LNCaP clone FGC (cell line): ENCODE results near the gene RDH13.
A peak's percentile ranks its signal among the peaks of the same experiment; 100 is the strongest.
"Not testable (repeated sequence)": the region's sequence is repeated elsewhere in the genome, so short reads cannot be mapped to it uniquely, and the experiment has no call there.

Experiments used
- DNase-seq: peaks from one replicate; pipeline ENCODE4 v3.0.0-alpha.2; 2011; ENCODE audit warnings: low read depth
- H3K4me3 ChIP-seq: 2 replicates; pipeline ENCODE4 v1.5.1; 2011; ENCODE audit warnings: mild to moderate bottlenecking, low read depth, low read length, control low read depth
- CTCF ChIP-seq: IDR thresholded peaks from 2 replicates; pipeline ENCODE4 v1.5.1; 2012; ENCODE audit warnings: mild to moderate bottlenecking; ENCODE audit not compliant: control insufficient read depth, insufficient read depth; ENCODE audit errors: extremely low read depth

The RDH13 gene

GRCh38 chr19:55016017-55016416 is 46.9 kb downstream of the RDH13 start:
- no peak for TF ChIP-seq CTCF
- DNase-seq: no peak
- H3K4me3 ChIP-seq: no peak overlapping the region

GRCh38 chr19:55015126-55015525 is 47.8 kb downstream of the RDH13 start:
- DNase-seq: no peak
- no peak overlapping the region for H3K4me3 ChIP-seq
- TF ChIP-seq CTCF: no peak

GRCh38 chr19:55014714-55015113 is 48.2 kb downstream of the RDH13 start:
- H3K4me3 ChIP-seq: peak overlapping the region; percentile 37
- TF ChIP-seq CTCF: no peak
- DNase-seq: no peak

GRCh38 chr19:55013596-55013995 is 49.4 kb downstream of the RDH13 start:
- no peak for DNase-seq
- H3K4me3 ChIP-seq: no peak overlapping the region
- TF ChIP-seq CTCF: no peak

- no peak overlapping the region for H3K4me3 ChIP-seq
- no peak for TF ChIP-seq CTCF
- no peak for DNase-seq
Measured at GRCh38 chr19:55012306-55012705, 50.6 kb downstream of the RDH13 start.

- DNase-seq, H3K4me3 ChIP-seq: not testable (repeated sequence)
Measured at GRCh38 chr19:55010561-55010960, 52.4 kb downstream of the RDH13 start.

- H3K4me3 ChIP-seq: not testable (repeated sequence)
Measured at GRCh38 chr19:55008781-55009180, 54.2 kb downstream of the RDH13 start.

GRCh38 chr19:55008189-55008588 is 54.8 kb downstream of the RDH13 start:
- H3K4me3 ChIP-seq, DNase-seq: not testable (repeated sequence)

More at GRCh38 chr19:55008781-55009180, 54.2 kb downstream of the RDH13 start:
- not testable (repeated sequence) for DNase-seq

GRCh38 chr19:55007537-55007936 is 55.4 kb downstream of the RDH13 start:
- peak; percentile 19 for DNase-seq
- peak overlapping the region; percentile 77 for H3K4me3 ChIP-seq

- DNase-seq: not testable (repeated sequence)
- H3K4me3 ChIP-seq: peak overlapping the region; percentile 77
Measured at GRCh38 chr19:55006795-55007194, 56.2 kb downstream of the RDH13 start.
